CD4-positive, alpha-beta T cell treated with Interleukin-15 for 4 hours (primary cell): ENCODE results near the gene LRRC51.

Source experiments
- DNase-seq: peaks from one replicate; pipeline ENCODE4 v3.0.0-alpha.2; 2020; ENCODE audit warnings: low spot score

Gene LRRC51

GRCh38 chr11:72070491-72070890, 10.2 kb upstream of the LRRC51 start:
- DNase-seq = no peak

GRCh38 chr11:72072348-72072747, 8.3 kb upstream of the LRRC51 start:
- no peak for DNase-seq

DNA sequence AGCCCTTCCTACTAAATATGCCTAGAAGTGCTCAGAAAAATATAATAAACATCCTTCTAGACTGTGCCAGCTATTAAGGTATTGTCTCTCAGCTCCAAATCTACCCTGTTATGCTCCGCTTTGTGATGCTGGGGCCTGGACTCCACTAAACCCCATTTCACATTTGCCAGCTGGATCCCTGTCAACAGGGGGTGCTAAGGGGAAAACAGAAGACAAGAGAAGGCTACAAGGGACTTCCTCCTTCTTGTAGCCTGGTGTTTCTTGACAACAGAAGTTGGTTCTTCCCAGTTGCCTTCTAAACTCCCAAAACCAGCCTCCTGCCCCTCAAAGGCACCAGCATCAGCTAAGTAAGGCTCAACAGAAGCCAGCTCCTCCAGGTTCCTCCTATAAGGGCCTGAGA, 5.5 kb upstream of the LRRC51 start:
- DNase-seq = no peak

DNA sequence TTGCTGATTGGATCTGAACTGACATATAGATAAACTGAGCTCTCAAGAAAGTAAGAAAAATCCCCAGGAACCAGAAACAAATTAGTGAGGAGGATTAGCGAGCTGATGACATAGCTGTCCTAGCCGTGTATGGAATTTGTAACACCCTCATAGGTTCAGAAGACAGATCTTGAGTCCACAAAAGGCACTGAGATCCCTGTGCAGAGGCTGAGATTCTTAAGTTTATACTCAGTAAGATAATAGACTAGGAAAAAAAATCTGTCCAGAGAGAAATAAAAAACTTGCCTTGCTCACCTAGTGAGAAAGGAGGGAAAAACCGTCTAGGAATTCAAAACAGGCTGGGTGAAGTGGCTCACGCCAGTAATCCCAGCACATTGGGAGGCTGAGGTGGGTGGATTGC, 4.9 kb upstream of the LRRC51 start:
- no peak for DNase-seq

DNA sequence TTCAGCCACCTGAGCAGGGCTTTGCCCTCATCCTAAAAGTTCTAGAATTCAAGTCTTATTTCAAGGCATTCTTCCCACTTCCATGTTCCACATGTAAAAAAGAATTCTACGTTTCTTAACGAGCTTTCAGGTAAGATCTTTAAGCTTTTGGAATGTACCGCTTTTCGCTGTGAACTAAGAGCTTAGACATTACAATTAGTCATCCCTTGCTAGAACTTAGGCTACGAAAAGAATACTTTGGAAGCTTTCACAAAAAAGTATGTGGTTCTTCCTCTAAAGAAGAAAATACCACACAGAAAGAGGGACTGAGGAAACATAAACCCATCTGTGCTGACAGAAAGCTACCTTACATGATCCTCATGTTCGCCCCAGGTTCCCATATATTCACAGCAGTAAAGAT, 2.2 kb upstream of the LRRC51 start:
- DNase-seq = no peak

GRCh38 chr11:72079819-72080325, 778 bp upstream of the LRRC51 start:
- no peak for DNase-seq

- no peak for DNase-seq
Measured at GRCh38 chr11:72081184-72081644, 564 bp downstream of the LRRC51 start.

DNA sequence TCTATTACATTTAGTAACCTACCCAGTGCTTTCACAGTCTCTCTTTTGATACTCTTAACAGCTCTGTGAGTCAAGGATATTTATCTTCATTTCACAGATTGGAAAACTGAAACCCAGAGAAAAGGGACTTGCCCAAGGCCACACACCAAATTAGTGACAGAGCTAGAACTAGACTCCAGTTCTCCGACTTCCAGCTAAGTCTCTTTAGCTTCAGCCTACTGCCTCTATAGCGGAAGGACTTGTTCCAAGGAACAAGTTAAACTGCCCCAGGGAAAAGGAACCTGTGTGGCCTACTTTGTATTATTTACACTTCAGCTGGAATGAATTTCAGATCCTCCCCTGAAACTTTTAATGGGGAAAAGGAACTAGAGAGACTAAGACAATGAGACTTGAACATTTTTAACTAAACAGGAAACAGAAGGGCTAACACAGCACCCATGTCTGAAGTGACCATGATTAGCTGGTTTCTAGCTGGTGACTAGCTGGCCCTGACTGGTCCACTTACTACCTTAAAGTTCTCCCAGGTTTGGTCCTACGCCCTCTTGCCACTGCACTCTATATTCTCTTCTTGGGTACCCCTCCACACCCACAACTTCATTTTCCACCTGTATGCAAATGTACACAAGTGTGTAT, 1.3 kb downstream of the LRRC51 start:
- DNase-seq = no peak

DNA sequence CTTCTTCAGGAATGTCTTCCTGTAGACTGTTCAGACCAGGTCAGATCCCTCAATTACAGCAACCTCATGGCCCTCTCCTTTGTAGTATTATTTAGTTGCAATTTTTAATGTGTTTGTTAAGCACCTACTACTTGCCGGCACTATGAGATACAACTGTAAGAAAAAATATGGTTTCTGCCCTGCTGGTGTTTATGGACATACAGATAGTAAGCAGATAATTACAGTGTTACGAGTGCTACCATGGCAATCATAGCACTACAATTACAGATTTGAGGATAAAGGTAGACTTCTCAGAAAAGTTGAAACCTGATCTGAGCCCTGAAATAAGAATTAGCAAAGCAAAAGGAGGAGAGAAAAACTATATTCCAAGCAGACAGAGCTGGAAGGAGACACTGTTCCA, 2.8 kb downstream of the LRRC51 start:
- no peak for DNase-seq

DNA sequence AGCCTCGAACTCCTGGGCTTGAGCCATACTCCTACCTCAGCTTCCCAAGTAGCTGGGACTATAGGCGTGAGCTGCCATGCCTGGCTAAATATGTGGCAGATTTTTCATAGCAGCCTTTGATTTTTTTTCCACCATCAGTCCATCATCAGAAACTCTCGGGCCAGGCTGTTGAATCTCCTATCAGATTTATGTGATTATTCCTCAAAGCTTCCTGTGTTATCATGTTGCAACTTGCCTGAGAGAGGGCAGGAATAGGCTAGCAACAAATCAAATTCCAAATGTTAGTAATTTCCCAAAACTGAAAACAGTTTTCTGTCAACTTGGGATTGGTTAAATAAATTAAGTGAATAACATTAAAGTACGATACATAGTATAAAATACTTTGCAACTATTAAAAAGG, 3.4 kb downstream of the LRRC51 start:
- no peak for DNase-seq

DNA sequence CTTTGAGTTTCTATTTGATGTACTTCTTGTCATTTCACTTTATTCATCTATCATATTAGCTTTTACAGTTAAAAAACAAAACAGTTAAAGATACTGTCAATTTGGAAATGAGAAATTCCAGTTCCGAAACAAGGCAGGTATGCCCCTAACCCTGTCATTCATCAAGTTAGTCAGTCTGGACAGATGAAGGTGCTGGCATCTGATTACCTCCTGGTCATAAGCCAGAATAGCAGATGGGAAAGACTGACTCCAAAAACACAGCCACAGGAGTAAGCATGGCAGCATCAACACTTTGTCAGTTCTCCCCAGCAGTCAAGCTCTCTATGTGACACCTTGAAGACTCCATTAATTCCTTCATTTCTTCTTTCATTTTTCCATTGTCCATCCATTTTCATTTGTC, 4.3 kb downstream of the LRRC51 start:
- no peak for DNase-seq

DNA sequence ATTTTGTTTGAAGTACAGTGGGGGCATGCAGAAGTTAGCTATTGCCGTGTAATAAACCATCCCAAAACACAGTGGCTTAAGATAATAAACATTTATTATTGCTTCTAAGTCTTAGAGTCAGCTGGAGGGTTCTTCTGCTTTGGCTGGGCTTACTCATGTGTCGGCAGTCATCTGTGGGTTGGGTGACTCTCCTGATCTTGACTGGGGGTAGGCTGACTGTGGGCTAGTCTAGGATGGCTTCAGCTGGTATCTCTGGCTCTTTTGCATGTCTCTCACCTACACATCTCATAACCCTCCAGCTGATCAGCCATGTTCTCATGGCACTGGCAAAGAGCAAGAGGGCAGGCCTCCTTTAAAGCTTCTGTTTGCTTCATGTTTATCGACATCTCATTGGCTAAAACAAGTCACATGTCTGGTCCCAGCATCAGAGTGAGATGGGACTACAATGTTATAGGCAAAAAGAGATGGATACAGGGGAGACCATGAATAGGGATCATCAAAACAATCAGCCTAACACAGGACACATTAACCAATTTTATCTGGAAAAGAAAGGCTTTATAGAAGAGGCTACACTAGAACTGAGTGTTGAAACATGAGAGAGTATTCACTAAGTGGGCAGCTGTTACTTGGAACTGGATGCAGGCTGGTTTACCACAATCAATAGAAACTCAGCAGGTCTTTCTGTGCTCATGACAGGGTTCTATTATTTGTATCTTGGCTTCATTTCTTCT, 5.1 kb downstream of the LRRC51 start:
- no peak for DNase-seq

GRCh38 chr11:72088076-72088808, 7.6 kb downstream of the LRRC51 start:
- DNase-seq = no peak

- DNase-seq = peak; percentile 72
Measured at GRCh38 chr11:72091292-72091691, 10.6 kb downstream of the LRRC51 start.

GRCh38 chr11:72098741-72099140, 18.1 kb downstream of the LRRC51 start:
- DNase-seq = no peak

- no peak for DNase-seq
Measured at GRCh38 chr11:72100009-72100408, 19.4 kb downstream of the LRRC51 start.

DNA sequence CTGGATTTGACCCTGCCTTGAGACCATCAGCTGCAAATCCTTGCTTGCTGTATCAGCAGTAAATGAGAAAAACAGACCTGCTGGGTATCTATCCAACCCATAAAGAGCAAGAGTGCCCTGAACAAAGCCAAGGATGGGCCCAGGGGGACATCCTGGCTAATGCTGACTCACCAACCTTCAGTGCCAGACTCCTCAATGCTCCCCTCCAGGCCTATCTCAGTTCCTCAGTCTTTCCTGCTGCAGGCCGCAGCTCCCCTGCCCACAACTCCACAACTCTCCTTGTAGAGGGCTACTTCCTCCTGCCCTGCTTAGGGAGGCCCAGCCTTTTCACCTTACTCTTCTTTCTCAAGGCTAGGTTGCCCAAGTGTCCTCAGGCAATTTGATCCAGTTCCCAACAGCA, 19.8 kb downstream of the LRRC51 start:
- DNase-seq = no peak

GRCh38 chr11:72102162-72102561, 21.5 kb downstream of the LRRC51 start:
- DNase-seq = no peak

DNA sequence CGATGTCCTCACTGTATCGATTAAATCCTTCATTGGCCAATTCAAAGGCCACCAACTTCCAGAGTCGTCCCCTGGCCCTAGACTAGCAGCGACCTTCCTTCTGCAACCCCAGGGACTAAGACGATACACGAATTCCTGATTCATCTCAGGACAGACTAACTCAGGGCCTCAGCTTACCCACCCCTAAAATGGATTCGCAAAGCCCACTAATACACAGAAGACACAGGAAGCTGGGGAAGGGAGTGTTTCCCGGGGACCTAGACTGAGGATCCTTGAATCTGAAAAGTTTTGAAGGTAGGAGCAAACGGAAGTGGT, 21.9 kb downstream of the LRRC51 start:
- DNase-seq = no peak

- peak; percentile 97 for DNase-seq
Measured at GRCh38 chr11:72102946-72103753, 22.5 kb downstream of the LRRC51 start, which contains the start of gene LAMTOR1. LAMTOR1 (minus strand) TSS chr11:72103297; CDS start chr11:72103224, 73 bp downstream.

DNA sequence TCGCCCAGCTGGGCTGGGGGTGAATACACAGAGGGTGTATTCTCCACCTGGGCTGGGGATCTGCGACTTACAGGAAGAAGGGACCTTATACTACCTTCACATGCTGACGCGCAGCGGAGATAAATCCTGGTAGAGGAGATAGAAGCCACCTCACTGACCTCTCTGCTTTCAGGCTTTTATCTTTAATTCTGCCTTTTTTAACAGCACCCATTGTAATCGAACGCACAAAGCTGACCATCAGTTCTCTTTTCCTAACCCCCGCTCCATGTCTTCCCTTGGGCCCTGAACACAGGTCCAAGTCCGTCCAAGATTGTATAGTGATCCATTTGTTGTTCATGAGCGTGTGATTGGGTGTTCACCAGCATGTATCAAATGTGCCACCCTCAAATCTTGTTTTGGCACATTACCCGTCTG, 23.1 kb downstream of the LRRC51 start:
- no peak for DNase-seq

DNA sequence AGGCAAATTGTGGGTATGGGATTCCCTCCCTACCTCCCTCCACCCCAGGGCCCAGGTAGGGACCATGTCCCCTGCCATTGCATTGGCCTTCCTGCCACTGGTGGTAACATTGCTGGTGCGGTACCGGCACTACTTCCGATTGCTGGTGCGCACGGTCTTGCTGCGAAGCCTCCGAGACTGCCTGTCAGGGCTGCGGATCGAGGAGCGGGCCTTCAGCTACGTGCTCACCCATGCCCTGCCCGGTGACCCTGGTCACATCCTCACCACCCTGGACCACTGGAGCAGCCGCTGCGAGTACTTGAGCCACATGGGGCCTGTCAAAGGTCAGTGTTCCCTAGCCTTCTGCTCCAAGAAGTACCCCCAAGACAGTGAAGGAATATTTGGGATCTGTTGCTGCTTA, 25.2 kb downstream of the LRRC51 start, which contains the start of gene TOMT:
Gene TOMT (plus strand): TSS at position 37 of the 400 bp plus-strand sequence. CDS start 28 bp downstream, at position 65.
- DNase-seq = no peak
